GM21360 (cell line): ENCODE measurements around the gene RAMACL.

Experiments
- ATAC-seq: cut with Tn5 transposase; IDR thresholded peaks from one replicate; pipeline ENCODE4 v1.9.1; 2021; ENCODE audit warnings: mild to moderate bottlenecking, moderate library complexity; ENCODE audit not compliant: unreplicated experiment

RAMACL gene

DNA sequence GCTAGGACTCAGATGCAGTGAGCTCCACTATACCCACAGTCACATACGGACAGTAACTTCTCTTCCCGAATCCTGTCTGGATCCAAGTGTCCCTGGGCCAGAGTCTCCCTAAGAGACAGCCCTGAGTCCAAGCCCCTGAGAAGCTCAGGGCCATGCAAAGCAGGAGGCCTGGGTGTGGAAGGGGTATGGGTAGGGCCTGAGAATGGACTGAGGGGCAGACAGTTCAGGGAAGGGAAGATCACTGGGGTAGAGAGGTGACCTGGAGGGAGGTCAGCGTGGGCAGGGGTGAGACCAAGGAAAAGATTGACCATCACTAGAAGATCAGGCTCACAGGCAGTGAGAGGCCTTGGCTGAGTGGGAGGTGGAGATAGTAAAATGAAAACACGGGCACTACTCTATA lies 31.8 kb upstream of the RAMACL start:
- ATAC-seq = no peak

DNA sequence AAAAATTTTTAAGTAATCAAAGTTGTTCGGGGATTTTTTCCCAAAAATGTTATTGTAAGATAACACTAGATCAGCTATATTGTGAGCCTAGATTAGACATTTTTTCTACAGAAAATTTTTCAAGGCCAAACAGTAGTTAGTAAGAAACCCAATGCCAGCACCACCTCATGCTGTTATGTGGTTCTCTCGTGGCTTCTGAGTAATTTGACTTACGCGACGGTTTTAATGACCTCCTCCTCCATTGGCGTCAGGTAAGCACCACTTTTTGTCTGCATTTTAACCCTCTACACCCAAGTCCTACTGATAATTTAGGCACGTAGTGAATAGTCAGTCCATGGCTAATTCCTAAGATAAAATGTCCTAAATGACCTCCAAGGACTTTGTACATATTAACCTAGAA lies 30.9 kb upstream of the RAMACL start:
- ATAC-seq = no peak

DNA sequence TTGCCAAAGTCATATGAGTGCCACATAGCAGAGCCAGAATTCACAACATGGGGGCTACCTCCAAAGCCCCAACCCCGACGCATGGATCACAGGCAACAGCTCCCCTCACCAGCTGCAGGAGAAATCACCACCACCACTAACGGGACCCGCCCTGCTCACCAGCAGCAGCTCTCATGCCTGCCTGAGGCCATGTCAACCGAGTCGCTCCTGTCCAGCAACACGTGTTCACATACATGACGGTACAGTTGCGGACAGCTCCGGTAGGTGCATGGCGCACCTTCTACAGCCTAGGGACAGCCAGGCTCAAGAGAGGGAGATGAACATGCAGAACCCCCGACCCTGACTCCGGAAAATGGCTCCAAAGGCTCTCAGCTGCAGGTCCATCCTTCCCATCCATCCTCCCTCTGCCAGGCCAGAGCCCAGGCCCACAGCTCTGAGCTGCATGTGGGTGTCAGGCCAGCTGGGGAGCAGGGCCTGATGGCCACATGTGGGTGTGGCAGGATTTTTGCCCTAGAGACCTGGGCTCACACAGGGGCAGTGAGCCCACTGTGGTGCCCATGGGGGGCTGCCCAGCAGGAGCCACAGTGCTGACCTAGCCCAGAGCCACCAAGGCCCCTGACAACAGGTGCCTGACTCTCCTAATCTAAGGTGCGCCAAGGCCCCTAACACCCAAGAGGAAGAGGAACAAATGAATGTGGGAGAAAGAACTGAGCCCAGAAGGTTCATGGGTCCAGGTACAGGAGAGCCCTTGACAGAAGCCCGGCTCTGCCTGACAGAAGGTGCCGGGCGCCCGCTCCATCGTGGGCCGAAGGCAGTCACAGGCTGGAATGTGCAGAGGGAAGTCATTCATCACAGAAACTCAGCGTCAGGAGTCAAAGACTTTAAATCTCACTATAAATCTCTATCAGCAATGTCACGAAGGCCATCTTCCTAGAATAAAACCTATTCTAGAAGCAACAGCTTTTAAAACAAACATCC lies 30.1 kb upstream of the RAMACL start:
- no peak for ATAC-seq

DNA sequence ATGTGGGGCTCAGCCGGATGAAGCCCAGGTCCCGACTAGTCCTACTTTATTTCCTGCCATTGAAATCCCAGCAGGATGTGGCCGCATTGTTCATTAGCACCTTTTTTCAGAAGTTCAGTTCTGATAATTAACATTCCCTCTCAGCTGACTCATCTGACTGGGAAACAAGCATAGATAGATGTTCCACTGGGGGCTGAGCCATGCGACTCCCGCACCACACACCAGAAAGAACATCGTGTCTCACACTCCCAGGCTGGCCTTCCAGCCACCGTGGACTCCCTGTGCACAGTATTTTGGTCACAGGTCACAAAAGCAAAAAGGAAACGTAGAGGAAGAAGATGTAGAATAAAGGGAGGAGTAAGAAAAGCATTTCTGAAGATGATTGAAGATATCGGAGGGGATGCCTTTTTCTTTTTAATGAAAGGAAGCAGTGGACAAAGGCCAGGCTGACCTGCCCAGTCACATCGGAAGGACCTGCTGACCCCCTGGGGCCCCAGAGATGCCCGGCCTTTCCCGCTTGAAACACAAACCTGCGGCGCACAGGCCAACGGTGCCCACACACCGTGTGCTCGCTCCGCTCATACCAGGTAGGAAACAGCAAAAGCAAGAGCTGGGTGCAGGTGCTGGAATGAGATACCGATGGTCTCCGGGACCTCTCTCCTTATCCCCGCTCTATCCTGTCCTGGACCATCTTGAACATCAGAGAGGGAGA lies 28.7 kb upstream of the RAMACL start:
- ATAC-seq = no peak

DNA sequence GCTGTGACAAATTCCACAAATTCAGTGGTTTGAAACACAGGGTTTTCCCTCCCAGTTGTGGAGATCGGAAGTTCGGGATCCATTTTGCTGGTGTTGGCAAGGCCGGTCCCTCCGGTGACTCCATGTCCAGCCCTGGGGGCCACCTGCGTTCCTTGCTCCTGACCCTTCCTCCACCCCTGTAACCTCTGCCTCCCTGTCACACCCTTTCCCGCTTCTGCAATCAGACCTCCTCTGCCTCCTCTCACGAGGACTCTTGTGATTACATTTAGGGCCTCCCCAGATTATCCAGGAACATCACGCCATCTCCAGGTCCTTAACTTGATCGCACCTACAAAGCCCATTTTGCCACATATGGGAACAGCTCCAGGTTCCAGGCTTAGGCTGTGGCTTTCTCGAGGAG lies 28.1 kb upstream of the RAMACL start:
- ATAC-seq = no peak

DNA sequence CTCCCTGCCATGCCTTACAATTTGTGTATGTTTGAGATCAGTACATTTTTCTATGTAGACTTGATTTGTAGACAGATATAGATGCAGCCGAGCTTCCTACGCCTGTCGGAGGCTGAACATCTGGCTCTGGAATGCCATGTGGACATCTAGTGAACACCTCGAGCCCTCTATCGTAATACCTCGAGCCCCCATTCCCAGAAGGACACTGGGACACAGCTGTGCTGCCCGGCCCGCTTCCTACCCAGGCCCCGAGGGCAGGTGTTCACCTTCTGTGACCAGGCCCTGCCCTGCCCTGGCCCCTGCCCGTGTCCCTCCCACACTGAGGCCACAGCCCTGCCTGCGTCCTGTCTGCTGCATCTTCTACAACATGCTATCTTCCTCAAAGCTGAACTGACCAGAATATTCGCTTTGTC lies 27.7 kb upstream of the RAMACL start:
- ATAC-seq = no peak

DNA sequence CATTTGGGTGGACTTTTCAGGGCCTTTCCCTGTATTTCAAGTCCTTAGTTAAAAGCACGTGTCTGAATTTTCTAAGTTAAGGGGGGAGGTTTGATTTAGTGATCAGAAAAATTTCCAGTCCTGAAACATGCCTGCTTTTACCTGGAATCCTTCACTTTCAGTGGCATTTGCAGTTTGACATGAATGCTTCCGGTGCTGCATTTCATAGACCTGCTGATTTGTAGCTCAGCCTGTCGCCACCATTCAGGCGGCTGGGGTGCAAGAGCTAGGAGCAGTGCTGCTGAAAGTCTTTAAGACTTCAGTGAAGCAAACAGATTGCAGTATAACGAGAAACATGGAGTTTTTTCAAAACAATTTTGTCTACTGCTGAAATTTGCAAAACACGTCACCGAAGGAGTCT lies 26.5 kb upstream of the RAMACL start:
- no peak for ATAC-seq

DNA sequence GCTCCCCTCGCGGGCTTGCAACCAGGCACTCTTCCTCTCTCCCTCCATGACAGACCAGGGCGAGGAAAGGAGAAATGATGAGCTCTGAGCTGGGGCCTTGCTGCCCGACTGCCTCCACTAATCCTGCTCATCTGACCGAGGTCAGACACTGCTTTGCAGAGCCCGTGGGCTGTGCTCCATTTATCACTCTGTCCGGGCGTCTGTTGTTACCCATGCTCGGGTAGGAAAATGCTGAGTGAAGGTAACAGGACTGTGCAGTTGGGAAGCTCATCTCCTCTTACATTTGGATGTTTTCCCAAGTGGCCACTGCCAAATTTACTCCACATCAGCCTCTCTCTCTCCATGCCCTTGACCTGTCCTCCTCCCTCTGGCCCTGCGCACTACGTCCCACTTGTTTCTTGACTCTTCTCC lies 26.0 kb upstream of the RAMACL start:
- no peak for ATAC-seq

DNA sequence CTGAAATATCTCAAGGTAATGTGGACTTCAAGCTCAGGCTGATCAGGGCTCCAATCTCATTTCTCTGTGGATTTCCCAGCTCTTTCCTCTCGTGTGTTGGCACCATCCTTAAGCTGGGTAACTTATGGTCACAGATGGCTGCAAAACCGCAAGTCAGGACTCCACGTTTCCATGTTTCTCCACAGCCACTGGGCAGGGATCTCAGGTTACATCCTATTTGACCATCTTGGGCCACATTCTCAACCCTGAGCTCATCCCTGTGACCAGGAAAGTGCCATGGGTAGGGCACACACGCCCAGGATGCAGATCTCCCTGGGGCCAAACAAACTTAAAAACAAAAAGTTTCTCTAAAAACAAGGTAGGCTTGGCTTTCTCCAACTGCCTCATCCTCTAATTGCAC lies 25.2 kb upstream of the RAMACL start:
- no peak for ATAC-seq

DNA sequence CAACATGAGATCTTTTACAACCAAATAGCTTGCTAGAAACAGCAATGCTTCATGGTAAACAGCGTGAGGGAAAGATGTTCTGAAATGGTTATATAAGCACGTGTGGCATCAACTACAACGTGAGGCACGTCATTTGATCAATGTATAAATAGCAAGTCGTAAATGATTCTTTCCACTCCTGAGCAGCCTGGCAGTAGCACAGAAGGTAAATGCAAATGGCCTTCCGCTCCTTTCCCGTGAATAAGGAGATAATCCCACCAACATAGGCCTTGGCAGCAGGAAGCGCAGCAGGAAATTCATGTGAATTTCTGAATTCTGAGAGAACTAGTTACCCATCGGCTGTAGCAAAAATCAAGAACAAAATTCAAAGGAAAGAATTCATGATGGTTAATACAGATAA lies 23.6 kb upstream of the RAMACL start:
- no peak for ATAC-seq

DNA sequence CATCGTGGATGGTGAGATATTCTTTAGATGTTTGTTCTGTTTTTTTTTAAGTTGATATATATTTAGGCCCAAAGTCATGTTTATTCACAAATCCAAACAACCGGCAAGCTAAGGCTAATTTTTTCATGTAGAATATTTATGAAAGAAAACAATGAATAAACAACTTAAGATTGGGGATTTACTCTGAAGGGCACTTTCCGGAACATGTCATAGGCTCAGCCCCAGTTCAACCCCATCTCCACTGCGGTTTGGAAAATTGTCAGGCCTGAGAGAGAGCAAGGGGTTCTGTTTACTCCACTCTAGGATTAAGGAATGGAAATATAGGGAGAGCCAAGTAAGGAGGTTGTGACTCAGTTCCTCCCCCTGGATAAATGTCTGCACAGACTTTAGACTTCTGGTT lies 22.3 kb upstream of the RAMACL start:
- ATAC-seq = no peak

DNA sequence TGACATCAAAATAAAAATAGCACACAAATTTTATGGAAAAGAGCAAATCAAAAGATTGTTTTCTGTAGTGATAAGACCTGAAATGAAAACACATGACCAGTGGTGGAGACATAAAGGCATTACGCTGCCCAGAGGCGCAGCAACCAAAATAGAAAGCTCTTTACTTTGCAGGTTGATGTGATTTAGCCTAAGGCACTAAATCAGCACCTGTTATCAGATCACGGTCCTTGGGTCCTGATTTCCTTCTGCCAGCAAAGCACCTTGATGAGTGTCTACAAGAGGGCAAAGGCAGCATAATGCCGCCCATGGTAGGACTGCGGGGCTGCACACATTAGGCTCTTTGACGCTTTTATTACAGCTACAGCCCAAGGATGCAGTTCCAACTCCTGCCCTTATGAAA lies 19.3 kb upstream of the RAMACL start:
- ATAC-seq = no peak

DNA sequence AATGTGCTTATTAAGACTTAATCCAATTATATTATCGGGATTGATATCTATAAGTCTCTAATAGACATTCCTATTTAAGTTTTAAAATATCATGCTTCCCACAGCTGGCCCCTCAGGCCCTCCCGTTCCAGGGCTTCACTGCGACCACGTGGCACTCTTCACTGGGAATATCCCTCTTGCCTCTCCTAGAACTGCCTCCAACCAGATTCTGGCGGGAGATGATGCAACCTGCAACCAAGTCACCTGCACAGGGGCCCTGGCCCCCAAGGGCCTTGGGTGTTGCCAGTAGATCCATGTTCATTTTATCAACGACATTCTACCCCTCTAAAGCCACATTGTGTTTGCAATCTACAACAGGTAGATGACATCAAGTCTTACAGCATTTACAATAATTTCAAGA lies 18.4 kb upstream of the RAMACL start:
- ATAC-seq = no peak

DNA sequence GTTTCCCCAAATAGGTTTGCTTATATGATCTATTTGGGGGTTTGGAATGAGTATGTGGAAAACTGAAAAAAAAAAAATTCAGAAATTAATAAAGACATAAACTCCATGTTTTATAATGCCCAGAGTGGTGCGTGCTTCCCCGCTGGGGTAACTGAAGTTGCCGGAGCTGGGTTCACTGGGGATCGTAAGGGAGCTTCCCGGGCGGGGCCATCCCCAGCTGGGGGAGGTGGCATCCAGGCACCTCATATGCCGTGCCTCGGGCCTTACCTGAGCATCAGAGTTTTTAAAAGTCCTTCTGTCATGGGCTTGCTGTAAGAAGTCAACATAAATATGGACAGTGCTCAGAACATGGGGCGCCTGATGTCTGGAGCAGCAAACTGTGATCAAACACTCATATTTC lies 17.9 kb upstream of the RAMACL start:
- ATAC-seq = no peak

DNA sequence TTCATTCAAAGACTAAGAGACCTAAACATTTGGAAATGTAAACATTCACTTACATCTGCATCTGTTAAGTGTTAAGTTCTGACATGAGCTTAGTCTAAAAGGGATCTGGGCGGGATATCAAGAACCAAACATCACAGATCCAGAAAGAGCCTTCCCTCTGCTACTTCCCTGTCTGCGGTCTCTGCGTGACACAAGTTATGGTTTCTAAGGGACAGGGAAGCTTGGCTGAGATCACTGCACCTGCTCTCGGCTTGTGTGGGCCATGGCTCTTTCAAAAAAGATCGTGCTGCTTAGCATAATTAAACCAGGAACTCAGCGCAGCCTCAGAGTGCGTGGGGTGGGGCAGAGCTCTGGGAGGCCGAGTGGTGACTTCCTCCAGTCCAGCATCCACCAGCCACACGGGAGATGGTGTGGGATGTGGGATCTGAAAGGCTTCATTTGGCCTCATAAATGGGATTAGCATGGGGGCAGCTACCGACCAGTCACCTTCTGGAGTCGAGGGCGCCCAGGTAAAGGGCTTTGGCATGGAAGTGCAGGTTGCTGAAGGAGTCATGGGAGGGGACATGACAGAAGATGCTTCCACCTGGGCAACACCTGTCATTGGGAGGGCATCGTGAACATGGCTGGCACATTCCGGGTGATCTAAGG lies 16.7 kb upstream of the RAMACL start:
- ATAC-seq = no peak

DNA sequence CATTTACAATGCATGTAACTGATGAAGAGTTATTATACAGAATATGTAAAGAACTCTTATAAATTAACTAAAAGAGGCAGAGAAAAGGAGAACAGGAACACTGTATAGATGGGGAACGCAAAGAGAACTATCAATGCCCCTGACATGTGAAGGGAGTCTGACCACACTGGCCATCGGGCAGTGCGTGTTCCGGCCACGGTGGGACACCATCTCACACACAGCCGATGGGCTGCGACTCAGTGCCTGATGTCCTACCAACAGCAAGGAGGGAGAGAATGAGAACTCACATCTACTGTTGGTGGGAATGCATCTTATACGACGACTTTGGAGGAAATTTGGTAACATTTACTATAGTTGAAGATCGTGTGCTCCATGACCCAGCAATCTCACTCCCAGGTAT lies 15.5 kb upstream of the RAMACL start:
- ATAC-seq = no peak

DNA sequence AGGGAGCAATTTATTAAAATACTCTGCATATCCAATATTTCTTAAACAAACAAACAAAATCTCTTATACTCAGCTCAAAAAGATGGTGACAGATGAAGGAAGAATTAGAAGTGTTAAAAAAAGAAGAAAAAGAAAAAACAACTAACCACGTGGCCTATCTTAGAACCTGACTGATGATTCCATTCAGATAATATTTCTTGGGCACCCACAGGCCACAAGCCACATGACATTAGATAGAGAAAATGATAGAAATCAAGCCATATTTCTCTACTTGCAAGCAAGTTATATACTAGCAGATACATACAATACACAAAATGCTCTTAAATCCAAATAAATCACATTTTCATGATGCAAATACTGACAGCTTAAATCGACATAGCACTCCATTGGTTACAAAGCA lies 14.5 kb upstream of the RAMACL start:
- no peak for ATAC-seq

DNA sequence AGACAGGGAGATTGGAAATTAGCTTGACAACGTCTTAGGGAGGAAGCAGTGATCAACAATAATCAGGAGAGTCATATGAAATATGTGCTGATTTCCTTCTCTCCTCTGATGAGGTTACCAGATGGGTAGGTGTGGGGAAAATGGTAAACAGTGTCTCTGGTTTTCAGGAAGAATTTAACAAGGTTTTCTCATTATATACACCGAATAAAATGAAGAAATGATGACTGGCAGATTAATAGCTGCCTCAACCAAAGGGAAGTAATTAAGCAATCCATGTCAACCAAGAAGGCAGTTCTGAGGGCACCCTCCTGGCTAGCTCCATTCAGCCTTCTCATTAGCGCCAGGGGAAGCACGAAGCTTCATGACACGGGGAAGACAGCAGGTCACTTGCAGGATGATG lies 12.7 kb upstream of the RAMACL start:
- ATAC-seq = no peak

DNA sequence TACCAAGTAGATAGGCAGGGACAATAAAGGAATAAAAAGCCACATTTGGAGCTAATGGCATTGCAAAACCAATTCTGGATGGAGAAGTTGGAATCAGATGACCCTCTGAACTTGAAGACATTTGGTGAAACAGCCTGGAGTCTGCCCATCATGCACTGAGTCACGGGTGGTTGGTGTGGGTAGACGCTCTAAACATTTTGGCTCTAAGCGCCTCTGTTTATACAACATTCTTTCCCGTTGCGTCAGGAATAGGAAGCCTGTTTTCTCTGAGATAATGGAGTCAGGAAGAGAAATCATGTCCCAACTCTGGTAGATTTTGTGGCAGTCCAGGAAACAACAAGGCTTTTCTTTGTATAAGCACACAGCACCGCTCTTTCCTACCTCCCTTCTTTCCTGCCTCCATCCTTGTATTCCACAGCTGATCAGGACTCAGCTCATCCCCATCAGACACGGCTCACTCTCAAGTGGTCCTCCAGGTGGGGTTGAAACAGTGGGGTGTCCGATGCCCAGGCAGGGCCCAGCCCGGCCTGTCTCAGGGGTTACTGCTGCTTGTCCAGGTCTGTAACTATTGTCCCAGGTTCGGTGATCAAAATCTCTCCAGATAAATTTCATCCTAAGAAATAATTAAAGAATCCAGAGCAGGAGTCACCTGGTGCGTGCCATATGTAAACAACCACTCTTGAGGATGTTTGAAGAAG lies 12.1 kb upstream of the RAMACL start:
- no peak for ATAC-seq

DNA sequence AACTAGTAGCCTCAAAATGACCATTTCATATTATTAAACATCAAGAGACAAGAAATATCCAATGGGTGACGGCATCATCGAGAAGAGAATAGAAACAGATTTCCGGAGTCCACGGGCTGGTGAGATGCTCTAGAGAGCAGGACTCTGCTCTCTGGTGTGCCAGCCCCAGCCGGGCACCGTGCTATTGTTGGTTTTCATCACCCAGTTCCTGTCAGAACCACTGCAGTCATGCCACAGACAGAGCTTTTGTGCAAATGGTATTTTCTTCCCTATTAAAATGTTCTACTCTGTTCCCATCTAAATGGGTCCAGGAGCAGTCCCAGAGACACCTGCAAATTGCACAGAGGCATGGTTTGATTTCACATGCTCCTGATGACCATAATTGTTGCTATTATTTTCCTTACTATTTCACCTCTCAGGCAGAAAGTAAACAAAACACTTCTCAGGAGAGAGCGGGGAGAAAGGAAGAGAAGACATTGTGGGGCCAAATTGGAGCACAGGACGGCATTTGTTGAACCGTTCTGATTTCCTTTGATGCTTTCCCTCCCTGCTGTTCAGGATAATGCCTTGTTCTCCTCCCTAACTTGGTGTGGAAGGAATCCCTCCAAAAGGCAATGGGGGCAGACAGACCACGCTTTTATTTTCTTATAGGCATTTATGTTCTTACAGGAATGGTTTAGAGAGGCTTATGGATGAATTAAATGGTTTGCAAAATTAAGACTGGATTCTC lies 11.4 kb upstream of the RAMACL start:
- no peak for ATAC-seq
